PC-3 (cell line): Measurements from ENCODE around the gene ADAD2. TPM values are rescaled to one million over a fixed set of nuclear protein-coding genes. Genes with fewer than 3 reads are reported as not detected.

ENCODE experiments used
- ATAC-seq: fragments of 200-7000 bp; cut with Tn5 transposase; 2 replicates; pipeline ENCODE4 v1.9.1; 2020; ENCODE audit warnings: mild to moderate bottlenecking, moderate library complexity
- BruUV-seq: library from RNA; stranded (reverse); fragments of 400-500 nt; replicated peaks from 2 replicates; lab custom pipeline; 2021; lab: Mats Ljungman, UMichigan
- CTCF ChIA-PET: fragments of 300-600 bp; sonication (Branson Sonifier 250); formaldehyde crosslinking; loops from one replicate; lab custom pipeline; 2022; ENCODE audit warnings: antibody characterized with exemption; lab: Charles Lee
- POLR2A ChIA-PET: fragments of 300-600 bp; sonication (Branson Sonifier 250); formaldehyde crosslinking; loops from one replicate; lab custom pipeline; 2022; ENCODE audit warnings: antibody characterized with exemption; ENCODE audit not compliant: unreplicated experiment; lab: Charles Lee
- DNase-seq: peaks from one replicate; pipeline ENCODE4 v3.0.0-alpha.2; 2015
- H2AFZ ChIP-seq: fragments of 300-600 bp; sonication (generic); 2 replicates; pipeline ENCODE4 v1.6.0; 2016; ENCODE audit warnings: antibody characterized with exemption, low read length
- H3F3A ChIP-seq: fragments of 300-600 bp; sonication (generic); one replicate; pipeline ENCODE4 v1.6.0; 2017; ENCODE audit warnings: antibody characterized with exemption, low read length, control low read depth, mild to moderate bottlenecking; ENCODE audit not compliant: unreplicated experiment
- H3K27ac ChIP-seq: fragments of 300-600 bp; sonication (generic); 2 replicates; pipeline ENCODE4 v1.5.1; 2016; ENCODE audit warnings: mild to moderate bottlenecking, low read length
- H3K27me3 ChIP-seq: fragments of 300-600 bp; sonication (generic); 2 replicates; pipeline ENCODE4 v1.6.1; 2016; ENCODE audit warnings: low read length, mixed read lengths
- H3K36me3 ChIP-seq: fragments of 300-600 bp; sonication (generic); 2 replicates; pipeline ENCODE4 v1.6.1; 2016; ENCODE audit warnings: low read depth, mixed run types, low read length, mixed read lengths
- H3K4me1 ChIP-seq: fragments of 300-600 bp; sonication (generic); 2 replicates; pipeline ENCODE4 v1.5.1; 2016; ENCODE audit warnings: low read length; ENCODE audit not compliant: insufficient read depth
- H3K4me2 ChIP-seq: fragments of 300-600 bp; sonication (generic); 2 replicates; pipeline ENCODE4 v1.6.0; 2016; ENCODE audit warnings: low read length
- H3K4me3 ChIP-seq: fragments of 300-600 bp; sonication (generic); 2 replicates; pipeline ENCODE4 v1.5.1; 2016; ENCODE audit warnings: mild to moderate bottlenecking, low read length, mixed read lengths
- H3K79me2 ChIP-seq: fragments of 300-600 bp; sonication (generic); 2 replicates; pipeline ENCODE4 v1.6.1; 2017; ENCODE audit warnings: low read length, mixed read lengths
- H3K9ac ChIP-seq: fragments of 300-600 bp; sonication (generic); 2 replicates; pipeline ENCODE4 v1.6.0; 2016; ENCODE audit warnings: mild to moderate bottlenecking, low read length
- H3K9me2 ChIP-seq: fragments of 300-600 bp; sonication (generic); replicated peaks from 2 replicates; pipeline ENCODE4 v1.6.1; 2016; ENCODE audit warnings: mixed run types, low read length, mixed read lengths
- H3K9me3 ChIP-seq: fragments of 300-600 bp; sonication (generic); 2 replicates; pipeline ENCODE4 v1.6.1; 2016; ENCODE audit warnings: low read length, mixed read lengths
- H4K20me1 ChIP-seq: fragments of 300-600 bp; sonication (generic); 2 replicates; pipeline ENCODE4 v1.6.1; 2016; ENCODE audit warnings: low read length, mixed read lengths
- EZH2 ChIP-seq: fragments of 300-600 bp; sonication (generic); IDR thresholded peaks from one replicate; pipeline ENCODE4 v1.6.1; 2017; ENCODE audit warnings: antibody characterized with exemption, mild to moderate bottlenecking, low read length; ENCODE audit not compliant: unreplicated experiment
- EZH2phosphoT487 ChIP-seq: fragments of 300-600 bp; sonication (generic); IDR thresholded peaks from 2 replicates; pipeline ENCODE4 v1.6.1; 2018; ENCODE audit warnings: mild to moderate bottlenecking, antibody characterized with exemption, low read length, borderline replicate concordance
- intact Hi-C: fragments of 100-400 bp; cut with micrococcal nuclease; formaldehyde crosslinking; loops from 2 replicates; pipeline ENCODE4 v1.9.0; 2023
- total RNA-seq: library from RNA; depleted of rRNA; stranded (reverse); fragments of >200 nt; gene quantifications from 2 replicates; pipeline ENCODE4 v1.2.3, GENCODE V29; 2014
- TF ChIP-seq, protein P1 (sequence below): fragments of 300-600 bp; sonication (generic); conservative IDR thresholded peaks from 2 replicates; pipeline ENCODE4 v1.5.1; 2017; ENCODE audit warnings: antibody characterized with exemption, low read depth, mild to moderate bottlenecking, low read length

Gene ADAD2
- total RNA-seq, 1 experiment from 2014 or later, result not detected

DNA sequence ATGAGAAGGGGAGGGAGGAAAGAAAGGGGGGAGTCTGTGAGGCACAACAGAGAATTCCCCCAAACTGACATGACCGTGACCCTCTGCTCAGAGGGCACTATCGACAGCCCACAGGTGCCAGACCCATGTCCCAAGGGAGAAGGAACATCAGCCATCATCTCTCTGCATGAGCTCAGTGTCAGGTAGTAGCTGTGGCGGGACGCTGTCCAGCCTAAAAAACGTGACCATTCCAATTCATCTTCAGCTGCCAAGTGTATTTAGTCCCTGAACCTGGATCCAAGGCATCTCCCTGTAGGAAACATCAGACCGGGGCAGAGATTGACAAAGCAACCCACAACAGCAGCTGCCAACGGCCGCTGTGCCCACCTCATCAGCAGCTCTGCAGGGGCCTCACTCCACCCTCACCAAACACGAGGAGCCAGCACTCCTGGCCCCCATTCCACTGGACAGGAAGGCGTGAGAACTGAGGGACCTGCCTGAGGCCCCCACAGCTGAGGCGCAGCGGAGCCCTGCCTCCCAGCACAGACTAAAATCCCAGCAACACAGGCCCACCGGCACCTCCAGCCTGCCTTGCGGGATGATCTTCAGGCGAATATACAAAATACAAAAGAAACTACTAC lies 12.7 kb upstream of the ADAD2 start:
- Histone ChIP-seq H3K79me2 (no peaks in the 10 kb centered on the region), H3K9ac (no peak overlapping the region), H3K27ac (no peak overlapping the region), H3K27me3 (no peaks in the 10 kb centered on the region), H3K9me3 (no peaks in the 10 kb centered on the region), H4K20me1 (no peaks in the 10 kb centered on the region), H2AFZ (no peak overlapping the region), H3K4me3 (no peak overlapping the region), H3F3A (no peaks in the 10 kb centered on the region), H3K4me1 (peaks cover 20% of the 10 kb centered on the region), H3K4me2 (no peak overlapping the region), H3K36me3 (no peaks in the 10 kb centered on the region; the same call in 1 of the 2 replicates), H3K9me2 (no peaks in the 10 kb centered on the region)
- intact Hi-C loops, result loop anchor here (5.0 kb wide), 1 partner anchor 221 kb away; no protein-coding TSS in a partner anchor
- DNase-seq (no peak), ATAC-seq (no peak)
- TF ChIP-seq EZH2phosphoT487 (no peak), EZH2 (no peak)
- TF ChIP-seq, protein P1, sequence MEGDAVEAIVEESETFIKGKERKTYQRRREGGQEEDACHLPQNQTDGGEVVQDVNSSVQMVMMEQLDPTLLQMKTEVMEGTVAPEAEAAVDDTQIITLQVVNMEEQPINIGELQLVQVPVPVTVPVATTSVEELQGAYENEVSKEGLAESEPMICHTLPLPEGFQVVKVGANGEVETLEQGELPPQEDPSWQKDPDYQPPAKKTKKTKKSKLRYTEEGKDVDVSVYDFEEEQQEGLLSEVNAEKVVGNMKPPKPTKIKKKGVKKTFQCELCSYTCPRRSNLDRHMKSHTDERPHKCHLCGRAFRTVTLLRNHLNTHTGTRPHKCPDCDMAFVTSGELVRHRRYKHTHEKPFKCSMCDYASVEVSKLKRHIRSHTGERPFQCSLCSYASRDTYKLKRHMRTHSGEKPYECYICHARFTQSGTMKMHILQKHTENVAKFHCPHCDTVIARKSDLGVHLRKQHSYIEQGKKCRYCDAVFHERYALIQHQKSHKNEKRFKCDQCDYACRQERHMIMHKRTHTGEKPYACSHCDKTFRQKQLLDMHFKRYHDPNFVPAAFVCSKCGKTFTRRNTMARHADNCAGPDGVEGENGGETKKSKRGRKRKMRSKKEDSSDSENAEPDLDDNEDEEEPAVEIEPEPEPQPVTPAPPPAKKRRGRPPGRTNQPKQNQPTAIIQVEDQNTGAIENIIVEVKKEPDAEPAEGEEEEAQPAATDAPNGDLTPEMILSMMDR, result no peak
- ChIA-PET POLR2A (no interaction called here), CTCF (interaction anchor here (0.6 to 1.6 kb wide), 1 partner anchor 9 kb away, joined by 3 to 5 read pairs; the partner anchor contains the start of gene TAF1C)
- BruUV-seq, result no TSS peak

DNA sequence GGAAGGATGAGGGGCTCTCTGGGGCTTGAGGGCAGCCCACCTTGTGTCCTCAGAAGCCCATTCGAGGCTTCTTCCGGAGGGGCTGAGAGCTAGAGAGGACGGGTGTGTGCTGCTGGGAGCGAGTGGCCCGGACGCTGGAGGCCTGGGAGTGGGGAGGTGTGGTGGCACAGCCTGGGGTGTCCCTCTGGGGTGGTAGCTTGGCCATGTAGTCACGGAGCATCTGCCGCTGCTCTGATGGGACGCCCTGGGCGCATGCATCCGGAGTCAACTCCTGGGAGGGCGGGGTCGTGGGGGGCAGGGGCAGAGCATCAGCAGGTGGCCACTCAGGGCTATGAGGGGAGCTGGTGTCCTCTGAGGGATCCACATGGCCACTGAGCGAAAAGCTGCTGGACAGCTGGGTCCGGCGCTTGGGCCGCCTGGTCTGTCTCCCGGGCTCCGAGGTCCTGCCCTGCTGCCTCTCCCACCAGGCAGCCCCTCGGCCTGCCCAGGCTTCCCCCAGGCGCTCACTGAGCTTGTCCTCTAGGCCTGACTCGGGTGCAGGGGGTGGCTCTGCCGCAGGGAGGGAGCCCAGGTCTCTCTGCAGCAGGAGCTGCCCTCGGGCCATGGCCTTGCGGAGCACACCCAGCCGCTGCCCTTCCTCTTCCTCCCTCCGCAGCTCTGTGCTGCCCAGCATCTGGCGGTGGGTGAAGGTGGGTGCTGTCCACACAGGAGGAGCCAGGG lies 11.9 kb upstream of the ADAD2 start:
- TF ChIP-seq, protein P1, result no peak
- TF ChIP-seq EZH2, result no peak
- no peak for ATAC-seq
- Histone ChIP-seq H4K20me1 (no peaks in the 10 kb centered on the region), H3K79me2 (peaks cover under 1% of the 10 kb centered on the region; the same call in 1 of the 2 replicates), H3K36me3 (no peaks in the 10 kb centered on the region; the same call in 1 of the 2 replicates), H3F3A (no peaks in the 10 kb centered on the region), H3K9ac (no peak overlapping the region), H3K27me3 (no peaks in the 10 kb centered on the region), H3K4me2 (no peak overlapping the region), H3K9me3 (no peaks in the 10 kb centered on the region), H2AFZ (no peak overlapping the region), H3K27ac (no peak overlapping the region), H3K9me2 (no peaks in the 10 kb centered on the region), H3K4me3 (no peak overlapping the region), H3K4me1 (peaks cover 20% of the 10 kb centered on the region)
- BruUV-seq, result no TSS peak
- ChIA-PET CTCF (interaction anchor here (0.6 kb wide), 1 partner anchor 8 kb away, joined by 3 read pairs; the partner anchor contains the start of gene TAF1C), POLR2A (interaction anchor here (0.6 kb wide), 1 partner anchor 43 kb away, joined by 4 read pairs; no protein-coding TSS in a partner anchor)
- intact Hi-C loops, result loop anchor here (5.0 kb wide), 1 partner anchor 222 kb away; no protein-coding TSS in a partner anchor
- no peak for DNase-seq
